ENCODE data around the gene HELZ2.
"Not testable (repeated sequence)": the region's sequence is repeated elsewhere in the genome, so short reads cannot be mapped to it uniquely, and the experiment has no call there.

The HELZ2 gene

GRCh38 chr20:63613863-63614594 is 40.0 kb upstream of the HELZ2 start:
- H4K20me1 ChIP-seq (ENCODE audit: insufficient read depth, low read length, poor library complexity, severe bottlenecking); H3K9ac ChIP-seq (ENCODE audit: low read depth, low read length, poor library complexity, severe bottlenecking); H3K4me3 ChIP-seq (ENCODE audit: low read length, poor library complexity, severe bottlenecking); H3K27me3 ChIP-seq (ENCODE audit: insufficient read depth, low read length, poor library complexity, severe bottlenecking); H3K4me1 ChIP-seq (ENCODE audit: insufficient read depth, low read length, poor library complexity, severe bottlenecking); H3K9me3 ChIP-seq (ENCODE audit: insufficient read depth, low read depth, low read length); H2AFZ ChIP-seq (ENCODE audit: low read length); H3K4me2 ChIP-seq (ENCODE audit: low read depth, low read length, poor library complexity, severe bottlenecking); H3F3A ChIP-seq (ENCODE audit: low read depth); H3K9me2 ChIP-seq (replicated peaks; ENCODE audit: low read depth, low read length): not testable (repeated sequence)
- Histone ChIP-seq H3K79me2 (ENCODE audit: insufficient read depth, low read length) (peaks cover 15% of the 10 kb centered on the region; the same call in 1 of the 2 replicates), H3K36me3 (ENCODE audit: insufficient read depth, low read length) (peaks cover 35% of the 10 kb centered on the region; the same call in 1 of the 2 replicates)
- TF ChIP-seq, protein P1, sequence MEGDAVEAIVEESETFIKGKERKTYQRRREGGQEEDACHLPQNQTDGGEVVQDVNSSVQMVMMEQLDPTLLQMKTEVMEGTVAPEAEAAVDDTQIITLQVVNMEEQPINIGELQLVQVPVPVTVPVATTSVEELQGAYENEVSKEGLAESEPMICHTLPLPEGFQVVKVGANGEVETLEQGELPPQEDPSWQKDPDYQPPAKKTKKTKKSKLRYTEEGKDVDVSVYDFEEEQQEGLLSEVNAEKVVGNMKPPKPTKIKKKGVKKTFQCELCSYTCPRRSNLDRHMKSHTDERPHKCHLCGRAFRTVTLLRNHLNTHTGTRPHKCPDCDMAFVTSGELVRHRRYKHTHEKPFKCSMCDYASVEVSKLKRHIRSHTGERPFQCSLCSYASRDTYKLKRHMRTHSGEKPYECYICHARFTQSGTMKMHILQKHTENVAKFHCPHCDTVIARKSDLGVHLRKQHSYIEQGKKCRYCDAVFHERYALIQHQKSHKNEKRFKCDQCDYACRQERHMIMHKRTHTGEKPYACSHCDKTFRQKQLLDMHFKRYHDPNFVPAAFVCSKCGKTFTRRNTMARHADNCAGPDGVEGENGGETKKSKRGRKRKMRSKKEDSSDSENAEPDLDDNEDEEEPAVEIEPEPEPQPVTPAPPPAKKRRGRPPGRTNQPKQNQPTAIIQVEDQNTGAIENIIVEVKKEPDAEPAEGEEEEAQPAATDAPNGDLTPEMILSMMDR (conservative IDR thresholded peaks at IDR 0.05; ENCODE audit: low read length): peak; percentile 30

GRCh38 chr20:63612276-63612931 is 38.4 kb upstream of the HELZ2 start:
- no peaks in the 10 kb centered on the region for H3F3A ChIP-seq (ENCODE audit: low read depth)
- H3K9me3 ChIP-seq (ENCODE audit: insufficient read depth, low read depth, low read length): no peaks in the 10 kb centered on the region; the same call in 1 of the 2 replicates
- H3K4me1 ChIP-seq (ENCODE audit: insufficient read depth, low read length, poor library complexity, severe bottlenecking): no peaks in the 10 kb centered on the region
- H3K4me2 ChIP-seq (ENCODE audit: low read depth, low read length, poor library complexity, severe bottlenecking): no peak overlapping the region
- peaks cover 21% of the 10 kb centered on the region; the same call in 1 of the 2 replicates for H3K36me3 ChIP-seq (ENCODE audit: insufficient read depth, low read length)
- H3K4me3 ChIP-seq (ENCODE audit: low read length, poor library complexity, severe bottlenecking): no peak overlapping the region
- no peak overlapping the region for H3K9ac ChIP-seq (ENCODE audit: low read depth, low read length, poor library complexity, severe bottlenecking)
- H2AFZ ChIP-seq (ENCODE audit: low read length): no peak overlapping the region
- no peaks in the 10 kb centered on the region for H3K9me2 ChIP-seq (replicated peaks; ENCODE audit: low read depth, low read length)
- no peaks in the 10 kb centered on the region for H3K27me3 ChIP-seq (ENCODE audit: insufficient read depth, low read length, poor library complexity, severe bottlenecking)
- H4K20me1 ChIP-seq (ENCODE audit: insufficient read depth, low read length, poor library complexity, severe bottlenecking): no peaks in the 10 kb centered on the region
- H3K79me2 ChIP-seq (ENCODE audit: insufficient read depth, low read length): peaks cover 8% of the 10 kb centered on the region; the same call in 1 of the 2 replicates
- no peak for TF ChIP-seq EZH2phosphoT487 (IDR thresholded peaks at IDR 0.05; ENCODE audit: borderline replicate concordance)
- TF ChIP-seq, protein P1 (conservative IDR thresholded peaks at IDR 0.05; ENCODE audit: low read length): no peak

GRCh38 chr20:63611646-63612045 is 37.6 kb upstream of the HELZ2 start:
- H3K27me3 ChIP-seq (ENCODE audit: insufficient read depth, low read length, poor library complexity, severe bottlenecking): no peaks in the 10 kb centered on the region
- no peak overlapping the region for H3K4me2 ChIP-seq (ENCODE audit: low read depth, low read length, poor library complexity, severe bottlenecking)
- H4K20me1 ChIP-seq (ENCODE audit: insufficient read depth, low read length, poor library complexity, severe bottlenecking): no peaks in the 10 kb centered on the region
- no peaks in the 10 kb centered on the region; the same call in 1 of the 2 replicates for H3K9me3 ChIP-seq (ENCODE audit: insufficient read depth, low read depth, low read length)
- H3K4me3 ChIP-seq (ENCODE audit: low read length, poor library complexity, severe bottlenecking): no peak overlapping the region
- H3K9me2 ChIP-seq (replicated peaks; ENCODE audit: low read depth, low read length): no peaks in the 10 kb centered on the region
- H2AFZ ChIP-seq (ENCODE audit: low read length): no peak overlapping the region
- TF ChIP-seq, protein P1 (conservative IDR thresholded peaks at IDR 0.05; ENCODE audit: low read length): no peak
- TF ChIP-seq EZH2phosphoT487 (IDR thresholded peaks at IDR 0.05; ENCODE audit: borderline replicate concordance): no peak
- peaks cover 14% of the 10 kb centered on the region; the same call in 1 of the 2 replicates for H3K36me3 ChIP-seq (ENCODE audit: insufficient read depth, low read length)
- H3K4me1 ChIP-seq (ENCODE audit: insufficient read depth, low read length, poor library complexity, severe bottlenecking): no peaks in the 10 kb centered on the region
- no peak overlapping the region for H3K9ac ChIP-seq (ENCODE audit: low read depth, low read length, poor library complexity, severe bottlenecking)
- H3F3A ChIP-seq (ENCODE audit: low read depth): no peaks in the 10 kb centered on the region
- H3K79me2 ChIP-seq (ENCODE audit: insufficient read depth, low read length): peaks cover 8% of the 10 kb centered on the region; the same call in 1 of the 2 replicates

Measured in Loucy (cell line).